Retinal pigment epithelial cell (primary cell): Measurements from ENCODE around the gene HOXA2.

Experiments
- DNase-seq: peaks from one replicate; pipeline ENCODE4 v3.0.0-alpha.2; 2010; ENCODE audit warnings: low read depth
- H3K4me3 ChIP-seq: 2 replicates; pipeline ENCODE4 v1.5.1; 2011; ENCODE audit warnings: mild to moderate bottlenecking, low read length, control low read depth, moderate library complexity
- CTCF ChIP-seq: conservative IDR thresholded peaks from 2 replicates; pipeline ENCODE4 v1.5.1; 2011; ENCODE audit warnings: low read depth, low read length, control low read depth, inconsistent platforms

The HOXA2 gene

GRCh38 chr7:27098578-27099451 is 3.7 kb downstream of the HOXA2 start:
- no peak overlapping the region for H3K4me3 ChIP-seq
- TF ChIP-seq CTCF: no peak

GRCh38 chr7:27097686-27098577 is 4.6 kb downstream of the HOXA2 start:
- no peak for TF ChIP-seq CTCF
- H3K4me3 ChIP-seq: no peak overlapping the region
- no peak for DNase-seq

More at GRCh38 chr7:27098578-27099451, 3.7 kb downstream of the HOXA2 start:
- DNase-seq: no peak

GRCh38 chr7:27096768-27097514 is 5.5 kb downstream of the HOXA2 start:
- no peak overlapping the region for H3K4me3 ChIP-seq
- no peak for TF ChIP-seq CTCF
- DNase-seq: no peak

- DNase-seq: no peak
- H3K4me3 ChIP-seq: peak within 1 kb of the TSS; percentile 19
- no peak for TF ChIP-seq CTCF
Observed at GRCh38 chr7:27095897-27096767, 6.4 kb downstream of the HOXA2 start, which contains the start of gene HOXA1. Gene HOXA1 (minus strand): TSS chr7:27096000. CDS start chr7:27095912, 88 bp downstream.

GRCh38 chr7:27095050-27095896 is 7.2 kb downstream of the HOXA2 start:
- TF ChIP-seq CTCF: no peak
- H3K4me3 ChIP-seq: no peak overlapping the region
- DNase-seq: no peak
